NCI-H128 (cell line): ENCODE results near the gene CYP27C1.
"Not testable (repeated sequence)": the region's sequence is repeated elsewhere in the genome, so short reads cannot be mapped to it uniquely, and the experiment has no call there.

Experiments
- DNase-seq: peaks from one replicate; lab custom pipeline; 2025; ENCODE audit not compliant: unreplicated experiment; lab: John Stamatoyannopoulos, UW

The CYP27C1 gene

GRCh38 chr2:127225186-127225960, 5.3 kb upstream of the CYP27C1 start:
- DNase-seq = no peak

GRCh38 chr2:127224135-127224534, 4.0 kb upstream of the CYP27C1 start:
- not testable (repeated sequence) for DNase-seq

- DNase-seq = no peak
Measured at GRCh38 chr2:127220768-127221527, 849 bp upstream of the CYP27C1 start.

GRCh38 chr2:127219171-127220070, 678 bp downstream of the CYP27C1 start:
- DNase-seq = no peak

- no peak for DNase-seq
Measured at GRCh38 chr2:127218812-127219170, 1.3 kb downstream of the CYP27C1 start.

- DNase-seq = no peak
Measured at GRCh38 chr2:127217470-127218325, 2.4 kb downstream of the CYP27C1 start.

GRCh38 chr2:127216593-127216992, 3.5 kb downstream of the CYP27C1 start:
- DNase-seq = no peak

GRCh38 chr2:127216095-127216494, 4.0 kb downstream of the CYP27C1 start:
- no peak for DNase-seq

GRCh38 chr2:127214201-127214600, 5.9 kb downstream of the CYP27C1 start:
- not testable (repeated sequence) for DNase-seq

- no peak for DNase-seq
Measured at GRCh38 chr2:127208313-127208712, 11.8 kb downstream of the CYP27C1 start.

- no peak for DNase-seq
Measured at GRCh38 chr2:127205218-127206125, 14.6 kb downstream of the CYP27C1 start.

GRCh38 chr2:127201452-127201851, 18.6 kb downstream of the CYP27C1 start:
- DNase-seq = no peak

GRCh38 chr2:127200962-127201361, 19.1 kb downstream of the CYP27C1 start:
- no peak for DNase-seq

GRCh38 chr2:127199223-127199622, 20.9 kb downstream of the CYP27C1 start:
- no peak for DNase-seq

- no peak for DNase-seq
Measured at GRCh38 chr2:127197475-127198385, 22.4 kb downstream of the CYP27C1 start.

- no peak for DNase-seq
Measured at GRCh38 chr2:127196998-127197397, 23.1 kb downstream of the CYP27C1 start.

GRCh38 chr2:127196549-127196948, 23.6 kb downstream of the CYP27C1 start:
- DNase-seq = no peak
